Neural crest cell (in vitro differentiated cells): ENCODE measurements around the gene SLC47A2. TPM values are rescaled to one million over a fixed set of nuclear protein-coding genes. Genes with fewer than 3 reads are reported as not detected.

Experiments used
- DNase-seq: peaks from one replicate; pipeline ENCODE4 v3.0.0; 2021; ENCODE audit warnings: low read depth, mixed read lengths, low spot score
- H3K27ac Mint-ChIP-seq: one replicate; pipeline ENCODE4 v1.8.0; 2021; ENCODE audit warnings: mild to moderate bottlenecking, mixed read lengths; ENCODE audit not compliant: unreplicated experiment
- H3K27me3 Mint-ChIP-seq: 2 replicates; pipeline ENCODE4 v1.8.0; 2021; ENCODE audit warnings: low read depth, mild to moderate bottlenecking, mixed read lengths
- H3K36me3 Mint-ChIP-seq: 2 replicates; pipeline ENCODE4 v1.8.0; 2021; ENCODE audit warnings: low read depth, mild to moderate bottlenecking, mixed read lengths
- H3K4me1 Mint-ChIP-seq: 2 replicates; pipeline ENCODE4 v1.8.0; 2021; ENCODE audit warnings: mixed read lengths
- H3K4me3 Mint-ChIP-seq: one replicate; pipeline ENCODE4 v1.8.0; 2021; ENCODE audit warnings: mild to moderate bottlenecking, mixed read lengths
- H3K9me3 Mint-ChIP-seq: 2 replicates; pipeline ENCODE4 v1.8.0; 2021; ENCODE audit warnings: mixed read lengths
- CTCF ChIP-seq: fragments of 200-600 bp; sonication (generic); conservative IDR thresholded peaks from 2 replicates; pipeline ENCODE4 v1.5.0; 2021; ENCODE audit warnings: antibody characterized with exemption, mild to moderate bottlenecking
- total RNA-seq: library from RNA; stranded (reverse); gene quantifications from 2 replicates; pipeline ENCODE4 v1.2.1, GENCODE V29; 2021

SLC47A2 gene
- total RNA-seq, 1 donor from 2014 or later: not detected

- Mint-ChIP-seq H3K9me3 (no peaks in the 10 kb centered on the region), H3K27ac (no peak overlapping the region), H3K4me3 (no peak overlapping the region), H3K36me3 (no peaks in the 10 kb centered on the region), H3K4me1 (no peaks in the 10 kb centered on the region), H3K27me3 (no peaks in the 10 kb centered on the region)
- DNase-seq: no peak
- TF ChIP-seq CTCF: no peak
Observed at GRCh38 chr17:19733953-19734526, 17.7 kb upstream of the SLC47A2 start.

GRCh38 chr17:19731626-19732025 lies 15.2 kb upstream of the SLC47A2 start:
- no peaks in the 10 kb centered on the region for H3K9me3 Mint-ChIP-seq
- TF ChIP-seq CTCF: no peak
- no peaks in the 10 kb centered on the region for H3K4me1 Mint-ChIP-seq
- no peaks in the 10 kb centered on the region for H3K36me3 Mint-ChIP-seq
- DNase-seq: no peak
- H3K27me3 Mint-ChIP-seq: no peaks in the 10 kb centered on the region
- no peak overlapping the region for H3K27ac Mint-ChIP-seq
- no peak overlapping the region for H3K4me3 Mint-ChIP-seq

GRCh38 chr17:19730843-19731242 lies 14.5 kb upstream of the SLC47A2 start:
- H3K36me3 Mint-ChIP-seq: no peaks in the 10 kb centered on the region
- no peaks in the 10 kb centered on the region for H3K27me3 Mint-ChIP-seq
- H3K27ac Mint-ChIP-seq: no peak overlapping the region
- TF ChIP-seq CTCF: no peak
- no peaks in the 10 kb centered on the region for H3K4me1 Mint-ChIP-seq
- H3K4me3 Mint-ChIP-seq: no peak overlapping the region
- H3K9me3 Mint-ChIP-seq: no peaks in the 10 kb centered on the region
- no peak for DNase-seq

- DNase-seq: no peak
- Mint-ChIP-seq H3K27ac (no peak overlapping the region), H3K27me3 (no peaks in the 10 kb centered on the region), H3K4me3 (no peak overlapping the region), H3K4me1 (no peaks in the 10 kb centered on the region), H3K36me3 (no peaks in the 10 kb centered on the region), H3K9me3 (no peaks in the 10 kb centered on the region)
- no peak for TF ChIP-seq CTCF
Observed at GRCh38 chr17:19729900-19730299, 13.5 kb upstream of the SLC47A2 start.

GRCh38 chr17:19728084-19728495 lies 11.7 kb upstream of the SLC47A2 start:
- TF ChIP-seq CTCF: no peak
- Mint-ChIP-seq H3K27me3 (no peaks in the 10 kb centered on the region), H3K36me3 (no peaks in the 10 kb centered on the region), H3K4me3 (no peak overlapping the region), H3K9me3 (no peaks in the 10 kb centered on the region), H3K4me1 (no peaks in the 10 kb centered on the region), H3K27ac (no peak overlapping the region)
- DNase-seq: no peak
